Jurkat, Clone E6-1 (cell line): ENCODE results near the gene LRRC28.
A peak's percentile ranks its signal among the peaks of the same experiment; 100 is the strongest.
"Not testable (repeated sequence)": the region's sequence is repeated elsewhere in the genome, so short reads cannot be mapped to it uniquely, and the experiment has no call there.

Experiments
- DNase-seq: peaks from one replicate; pipeline ENCODE4 v3.0.0-alpha.2; 2011; ENCODE audit warnings: low read depth, low spot score
- H3K4me3 ChIP-seq: 2 replicates; pipeline ENCODE4 v1.5.1; 2011; ENCODE audit warnings: mild to moderate bottlenecking, low read length, control low read depth, moderate library complexity

Gene LRRC28

GRCh38 chr15:99368743-99369142 is 117.5 kb downstream of the LRRC28 start:
- no peak overlapping the region for H3K4me3 ChIP-seq
- no peak for DNase-seq

GRCh38 chr15:99369196-99369595 is 117.9 kb downstream of the LRRC28 start:
- DNase-seq, result no peak
- H3K4me3 ChIP-seq, result no peak overlapping the region

- H3K4me3 ChIP-seq, result no peak overlapping the region
- no peak for DNase-seq
Observed at GRCh38 chr15:99371180-99372103, 120.2 kb downstream of the LRRC28 start.

GRCh38 chr15:99385005-99385669 is 133.9 kb downstream of the LRRC28 start:
- peak; percentile 16 for DNase-seq
- H3K4me3 ChIP-seq, result no peak overlapping the region

GRCh38 chr15:99385865-99386264 is 134.6 kb downstream of the LRRC28 start:
- no peak overlapping the region for H3K4me3 ChIP-seq
- DNase-seq, result no peak

GRCh38 chr15:99386391-99386790 is 135.1 kb downstream of the LRRC28 start:
- no peak for DNase-seq
- H3K4me3 ChIP-seq, result no peak overlapping the region

GRCh38 chr15:99387421-99388168 is 136.3 kb downstream of the LRRC28 start:
- no peak for DNase-seq

GRCh38 chr15:99390667-99391066 is 139.4 kb downstream of the LRRC28 start:
- no peak for DNase-seq

More at GRCh38 chr15:99387421-99388168, 136.3 kb downstream of the LRRC28 start:
- no peak overlapping the region for H3K4me3 ChIP-seq

GRCh38 chr15:99393641-99394040 is 142.4 kb downstream of the LRRC28 start:
- no peak for DNase-seq
- no peak overlapping the region for H3K4me3 ChIP-seq

More at GRCh38 chr15:99390667-99391066, 139.4 kb downstream of the LRRC28 start:
- no peak overlapping the region for H3K4me3 ChIP-seq

- DNase-seq, result no peak
- H3K4me3 ChIP-seq, result no peak overlapping the region
Observed at GRCh38 chr15:99396375-99396774, 145.1 kb downstream of the LRRC28 start.

GRCh38 chr15:99399061-99399460 is 147.8 kb downstream of the LRRC28 start:
- H3K4me3 ChIP-seq, result no peak overlapping the region
- DNase-seq, result no peak

GRCh38 chr15:99399618-99400017 is 148.3 kb downstream of the LRRC28 start:
- no peak for DNase-seq
- no peak overlapping the region for H3K4me3 ChIP-seq

- not testable (repeated sequence) for DNase-seq, H3K4me3 ChIP-seq
Observed at GRCh38 chr15:99401216-99401615, 149.9 kb downstream of the LRRC28 start.

GRCh38 chr15:99402014-99402729 is 150.9 kb downstream of the LRRC28 start:
- H3K4me3 ChIP-seq, result no peak overlapping the region
- DNase-seq, result no peak

- DNase-seq, result no peak
- H3K4me3 ChIP-seq, result no peak overlapping the region
Observed at GRCh38 chr15:99403597-99403996, 152.3 kb downstream of the LRRC28 start.

GRCh38 chr15:99404454-99404853 is 153.2 kb downstream of the LRRC28 start:
- DNase-seq, result no peak
- H3K4me3 ChIP-seq, result no peak overlapping the region

- H3K4me3 ChIP-seq, result no peak overlapping the region
- DNase-seq, result no peak
Observed at GRCh38 chr15:99406120-99406519, 154.8 kb downstream of the LRRC28 start.

GRCh38 chr15:99406716-99407487 is 155.6 kb downstream of the LRRC28 start:
- DNase-seq, result no peak
- no peak overlapping the region for H3K4me3 ChIP-seq
